ENCODE results near the gene CHKB. TPM values are rescaled to one million over a fixed set of nuclear protein-coding genes. Genes with fewer than 3 reads are reported as not detected.

Gene CHKB
- total RNA-seq, 2 donors from 2014 or later: 43.3 to 122 TPM

DNA sequence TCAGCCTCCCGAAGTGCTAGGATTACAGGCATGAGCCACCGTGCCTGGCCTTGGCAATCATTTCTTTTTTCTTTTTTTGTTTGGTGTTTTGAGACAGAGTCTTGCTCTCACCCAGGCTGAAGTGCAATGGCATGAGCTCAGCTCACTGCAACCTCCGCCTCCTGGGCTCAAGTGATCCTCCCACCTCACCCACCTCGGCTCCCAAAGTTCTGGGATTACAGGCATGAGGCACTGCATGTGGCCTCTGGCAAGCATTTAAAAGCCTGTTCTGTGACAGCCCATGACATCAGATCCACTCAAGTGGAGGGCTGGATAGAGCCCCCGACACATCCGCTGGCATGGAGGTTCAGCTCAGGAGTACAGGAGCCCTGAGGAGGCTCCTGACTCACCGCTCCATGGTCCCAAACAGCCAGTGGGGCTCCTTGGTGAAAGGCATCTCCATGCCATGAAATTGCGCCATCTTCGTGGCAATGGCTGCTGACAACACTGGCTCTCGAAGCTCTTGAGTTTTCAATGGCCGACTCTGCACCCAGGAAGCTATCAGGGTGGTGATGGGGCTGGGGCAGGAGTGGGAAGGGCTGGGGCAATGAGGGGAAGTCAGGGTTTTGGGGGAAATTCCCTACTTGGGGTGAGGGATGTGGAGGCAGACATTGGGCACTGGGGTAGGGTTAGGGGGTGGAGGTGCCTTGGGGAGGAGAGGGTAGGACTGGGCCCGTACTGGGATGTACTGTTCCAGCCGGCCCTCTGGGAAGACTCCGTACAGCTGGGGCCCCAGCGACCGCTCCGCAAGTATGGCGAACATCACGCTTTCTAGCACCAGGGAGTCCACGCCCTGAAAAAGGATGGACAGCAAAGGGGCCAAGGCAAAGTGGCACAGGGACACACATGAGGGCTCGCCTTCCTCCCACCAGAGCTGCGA is 1.4 kb downstream of the CHKB start:
- DNase-seq: no peak
- 86 to 90% methylated on average over 16 to 22 of the region's 22 CpGs for WGBS, 2 donors
- H3K36me3 ChIP-seq (replicated peaks in 1 of 2; ENCODE audit: insufficient read depth in 1 of 2, low read depth in 2 of 2): no peaks in the 10 kb centered on the region
- intact Hi-C loops (cut with DNase I): no loop called here
- H3K4me1 ChIP-seq: peaks cover 33% of the 10 kb centered on the region
- H3K27ac ChIP-seq: peak overlapping the region in 1 of 4 donors; percentile 98
- peak overlapping the region in 1 of 2 donors; percentile 30 for H3K4me3 ChIP-seq
- H3K27me3 ChIP-seq: no peaks in the 10 kb centered on the region
- H3K9me3 ChIP-seq: no peaks in the 10 kb centered on the region
- TF ChIP-seq, protein P1, sequence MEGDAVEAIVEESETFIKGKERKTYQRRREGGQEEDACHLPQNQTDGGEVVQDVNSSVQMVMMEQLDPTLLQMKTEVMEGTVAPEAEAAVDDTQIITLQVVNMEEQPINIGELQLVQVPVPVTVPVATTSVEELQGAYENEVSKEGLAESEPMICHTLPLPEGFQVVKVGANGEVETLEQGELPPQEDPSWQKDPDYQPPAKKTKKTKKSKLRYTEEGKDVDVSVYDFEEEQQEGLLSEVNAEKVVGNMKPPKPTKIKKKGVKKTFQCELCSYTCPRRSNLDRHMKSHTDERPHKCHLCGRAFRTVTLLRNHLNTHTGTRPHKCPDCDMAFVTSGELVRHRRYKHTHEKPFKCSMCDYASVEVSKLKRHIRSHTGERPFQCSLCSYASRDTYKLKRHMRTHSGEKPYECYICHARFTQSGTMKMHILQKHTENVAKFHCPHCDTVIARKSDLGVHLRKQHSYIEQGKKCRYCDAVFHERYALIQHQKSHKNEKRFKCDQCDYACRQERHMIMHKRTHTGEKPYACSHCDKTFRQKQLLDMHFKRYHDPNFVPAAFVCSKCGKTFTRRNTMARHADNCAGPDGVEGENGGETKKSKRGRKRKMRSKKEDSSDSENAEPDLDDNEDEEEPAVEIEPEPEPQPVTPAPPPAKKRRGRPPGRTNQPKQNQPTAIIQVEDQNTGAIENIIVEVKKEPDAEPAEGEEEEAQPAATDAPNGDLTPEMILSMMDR (IDR thresholded peaks at IDR 0.05): no peak
- no peak for TF ChIP-seq POLR2A (IDR thresholded peaks at IDR 0.05)
- no peak for ATAC-seq

DNA sequence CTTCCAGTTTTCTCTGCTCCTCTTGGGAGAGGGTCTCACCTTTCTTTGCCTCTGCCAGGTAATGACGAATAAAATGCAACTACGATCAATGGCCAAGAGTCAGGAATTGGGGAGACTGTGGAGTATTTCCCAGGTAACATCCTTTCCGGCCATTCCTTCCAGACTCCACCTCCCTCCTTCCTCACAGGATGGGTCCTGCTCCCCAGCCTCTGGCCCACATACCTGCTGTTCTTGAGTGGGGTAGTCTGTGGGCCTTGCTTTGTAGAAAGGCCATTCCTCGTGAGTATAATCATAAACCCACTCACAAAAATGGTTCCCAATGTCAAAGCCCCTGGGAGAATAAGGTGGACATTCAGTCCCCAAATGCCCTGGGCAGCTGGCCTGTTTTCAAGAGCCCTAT is 2.9 kb downstream of the CHKB start:
- ATAC-seq: no peak
- Histone ChIP-seq H3K4me1 (peaks cover 33% of the 10 kb centered on the region), H3K27me3 (no peaks in the 10 kb centered on the region), H3K27ac (no peak overlapping the region), H3K36me3 (replicated peaks in 1 of 2; ENCODE audit: insufficient read depth in 1 of 2, low read depth in 2 of 2) (no peaks in the 10 kb centered on the region), H3K9me3 (no peaks in the 10 kb centered on the region), H3K4me3 (no peak overlapping the region)
- WGBS, 2 donors: 94 to 95% methylated on average over 4 of the region's 4 CpGs
- no peak for TF ChIP-seq POLR2A (IDR thresholded peaks at IDR 0.05)
- TF ChIP-seq, protein P1 (IDR thresholded peaks at IDR 0.05): no peak
- intact Hi-C loops (cut with DNase I): no loop called here
- DNase-seq: no peak

DNA sequence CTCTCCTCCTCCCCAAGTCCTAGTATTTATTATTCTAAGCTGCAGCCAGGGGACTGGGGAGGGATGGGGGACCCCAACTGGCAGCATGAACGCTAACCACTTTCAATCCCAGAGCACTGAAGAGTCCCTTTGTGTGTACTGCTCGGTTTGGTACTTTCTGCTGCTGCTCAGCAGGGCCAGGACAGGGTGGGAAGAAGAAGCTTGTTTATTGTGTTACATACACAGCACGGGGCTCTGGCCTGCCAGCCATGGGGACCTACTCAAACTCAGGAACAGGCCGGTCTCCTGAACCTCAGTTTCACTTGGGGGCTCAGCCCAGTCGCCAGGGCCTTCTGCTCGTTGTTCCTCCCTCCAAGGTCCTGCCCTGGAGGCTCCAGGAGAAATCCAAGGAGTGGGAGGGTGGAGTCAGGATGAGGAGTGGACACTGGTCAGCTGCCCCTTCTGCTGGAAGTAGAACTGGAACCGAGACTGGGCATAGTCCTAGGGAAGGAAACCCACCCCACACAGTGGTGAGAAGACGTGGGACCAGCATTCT is 3.8 kb downstream of the CHKB start:
- Histone ChIP-seq H3K27me3 (no peaks in the 10 kb centered on the region), H3K36me3 (replicated peaks in 1 of 2; ENCODE audit: insufficient read depth in 1 of 2, low read depth in 2 of 2) (no peaks in the 10 kb centered on the region), H3K9me3 (no peaks in the 10 kb centered on the region), H3K4me1 (peaks cover 32% of the 10 kb centered on the region), H3K4me3 (no peak overlapping the region), H3K27ac (no peak overlapping the region)
- WGBS, 2 donors: 72 to 82% methylated on average over 5 to 8 of the region's 8 CpGs
- TF ChIP-seq, protein P1 (IDR thresholded peaks at IDR 0.05): no peak
- no peak for TF ChIP-seq POLR2A (IDR thresholded peaks at IDR 0.05)
- ATAC-seq (no peak), DNase-seq (no peak)
- intact Hi-C loops (cut with DNase I): no loop called here

DNA sequence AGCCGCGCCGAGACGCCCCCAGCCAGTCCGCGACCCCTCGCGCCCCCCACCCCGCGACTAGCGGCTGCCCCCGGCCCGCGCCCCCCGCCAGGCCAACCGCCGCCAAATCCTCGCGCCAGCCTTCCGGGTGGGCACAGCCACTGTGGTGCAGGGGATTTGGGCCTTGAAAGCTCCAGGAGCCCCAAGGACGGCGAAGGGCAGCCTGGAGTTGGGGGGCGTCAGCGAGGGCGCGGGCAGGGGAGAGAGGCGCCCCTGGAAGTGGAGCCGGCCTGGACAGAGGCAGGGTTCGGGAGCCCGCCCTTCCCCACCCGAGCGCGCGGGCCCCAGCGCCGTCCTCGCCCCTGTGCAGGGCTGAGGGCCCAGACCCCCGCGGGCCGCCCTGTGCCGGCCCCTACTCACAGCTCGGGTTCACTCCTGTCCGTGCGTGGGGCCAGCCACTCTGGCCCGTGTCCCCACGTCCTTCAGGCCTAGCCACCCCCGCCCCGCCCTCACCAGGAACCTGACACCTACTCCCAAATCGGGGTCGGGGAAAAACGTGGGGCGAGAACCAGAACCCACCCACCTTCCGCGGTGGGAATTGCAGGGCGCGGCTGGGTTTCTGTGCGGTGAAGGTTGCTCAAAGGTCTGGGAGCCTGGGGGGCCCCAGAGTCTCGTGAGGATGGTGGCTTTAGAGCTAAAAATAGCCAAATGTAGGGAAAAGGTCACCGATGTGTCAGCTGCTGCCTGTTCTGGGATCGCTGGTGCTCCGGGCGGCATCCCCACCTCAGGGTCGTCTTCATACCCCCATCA is 4.5 kb downstream of the CHKB start, which contains the start of gene CPT1B:
TSS of gene CPT1B (minus strand) at position 441 of the 789 bp plus-strand sequence. CDS start 512 bp downstream, outside the sequence.
- 41 to 53% methylated on average over 11 to 43 of the region's 63 CpGs for WGBS, 2 donors
- Histone ChIP-seq H3K36me3 (replicated peaks in 1 of 2; ENCODE audit: insufficient read depth in 1 of 2, low read depth in 2 of 2) (no peaks in the 10 kb centered on the region), H3K9me3 (no peaks in the 10 kb centered on the region), H3K4me3 (no peak within 1 kb of the TSS), H3K27me3 (no peaks in the 10 kb centered on the region), H3K4me1 (peaks cover 25% of the 10 kb centered on the region), H3K27ac (no peak within 1 kb of the TSS)
- intact Hi-C loops (cut with DNase I): no loop called here
- ATAC-seq: no peak
- TF ChIP-seq, protein P1 (IDR thresholded peaks at IDR 0.05): no peak
- no peak for TF ChIP-seq POLR2A (IDR thresholded peaks at IDR 0.05)
- DNase-seq: no peak

Data from body of pancreas (tissue), 4 donors.